H9 (cell line): ENCODE measurements around the gene RBFOX2. TPM values are rescaled to one million over a fixed set of nuclear protein-coding genes. Genes with fewer than 3 reads are reported as not detected.

Experiments
- DNase-seq: peaks from one replicate; pipeline ENCODE4 v3.0.0-alpha.2; 2017
- H2AFZ ChIP-seq: one replicate; pipeline ENCODE4 v1.6.1; 2013; ENCODE audit warnings: mild to moderate bottlenecking, low read length, control low read depth, moderate library complexity
- H2AK5ac ChIP-seq: 2 replicates; pipeline ENCODE4 v1.6.1; 2013; ENCODE audit warnings: low read length, control low read depth, mixed read lengths; ENCODE audit not compliant: insufficient read length
- H2BK120ac ChIP-seq: one replicate; pipeline ENCODE4 v1.6.1; 2013; ENCODE audit warnings: low read depth, mild to moderate bottlenecking, low read length, control low read depth, inconsistent platforms; ENCODE audit not compliant: poor library complexity, severe bottlenecking
- H2BK12ac ChIP-seq: 2 replicates; pipeline ENCODE4 v1.6.1; 2013; ENCODE audit warnings: low read length, control low read depth, mixed read lengths, low read depth; ENCODE audit not compliant: insufficient read length
- H2BK15ac ChIP-seq: 2 replicates; pipeline ENCODE4 v1.6.1; 2013; ENCODE audit warnings: low read depth, low read length, control low read depth
- H2BK20ac ChIP-seq: one replicate; pipeline ENCODE4 v1.6.1; 2013; ENCODE audit warnings: low read depth, mild to moderate bottlenecking, low read length, control low read depth, inconsistent platforms; ENCODE audit not compliant: poor library complexity, severe bottlenecking
- H2BK5ac ChIP-seq: 2 replicates; pipeline ENCODE4 v1.6.1; 2013; ENCODE audit warnings: low read length, control low read depth, mixed read lengths; ENCODE audit not compliant: insufficient read length
- H3K14ac ChIP-seq: 2 replicates; pipeline ENCODE4 v1.6.1; 2013; ENCODE audit warnings: low read length, control low read depth; ENCODE audit not compliant: insufficient read depth
- H3K18ac ChIP-seq: 2 replicates; pipeline ENCODE4 v1.6.1; 2013; ENCODE audit warnings: low read depth, mild to moderate bottlenecking, mixed read lengths, low read length, control low read depth; ENCODE audit not compliant: insufficient read length
- H3K23ac ChIP-seq: 2 replicates; pipeline ENCODE4 v1.6.1; 2013; ENCODE audit warnings: low read length, control low read depth, mixed read lengths, low read depth; ENCODE audit not compliant: insufficient read length
- H3K23me2 ChIP-seq: 2 replicates; pipeline ENCODE4 v1.6.1; 2013; ENCODE audit warnings: low read depth, mild to moderate bottlenecking, mixed read lengths, low read length, control low read depth; ENCODE audit not compliant: insufficient read length, poor library complexity, severe bottlenecking
- H3K27ac ChIP-seq: 2 replicates; pipeline ENCODE4 v1.5.1; 2013; ENCODE audit warnings: low read length, control low read depth, mixed read lengths, low read depth; ENCODE audit not compliant: insufficient read length
- H3K27me3 ChIP-seq: 2 replicates; pipeline ENCODE4 v1.6.1; 2013; ENCODE audit warnings: low read length, control low read depth, inconsistent platforms; ENCODE audit not compliant: insufficient read depth
- H3K4ac ChIP-seq: 2 replicates; pipeline ENCODE4 v1.6.1; 2013; ENCODE audit warnings: low read depth, mild to moderate bottlenecking, control low read depth, inconsistent platforms, low read length, moderate library complexity
- H3K4me1 ChIP-seq: 2 replicates; pipeline ENCODE4 v1.6.1; 2013; ENCODE audit warnings: low read length, control low read depth, inconsistent platforms; ENCODE audit not compliant: insufficient read depth
- H3K4me2 ChIP-seq: 2 replicates; pipeline ENCODE4 v1.6.1; 2013; ENCODE audit warnings: low read length, control low read depth, mixed read lengths; ENCODE audit not compliant: insufficient read length, insufficient read depth
- H3K56ac ChIP-seq: 2 replicates; pipeline ENCODE4 v1.6.1; 2013; ENCODE audit warnings: low read depth, mild to moderate bottlenecking, mixed read lengths, low read length, control low read depth; ENCODE audit not compliant: insufficient read length
- H3K79me1 ChIP-seq: 2 replicates; pipeline ENCODE4 v1.6.1; 2013; ENCODE audit warnings: low read depth, mild to moderate bottlenecking, moderate library complexity, low read length, control low read depth, inconsistent platforms; ENCODE audit not compliant: insufficient read depth, poor library complexity, severe bottlenecking
- H3K79me2 ChIP-seq: 2 replicates; pipeline ENCODE4 v1.6.1; 2013; ENCODE audit warnings: low read length, control low read depth, inconsistent platforms; ENCODE audit not compliant: insufficient read depth
- H3K9ac ChIP-seq: 2 replicates; pipeline ENCODE4 v1.6.1; 2013; ENCODE audit warnings: low read length, control low read depth, mixed read lengths; ENCODE audit not compliant: insufficient read length; ENCODE audit errors: extremely low read depth
- H3K9me3 ChIP-seq: one replicate; pipeline ENCODE4 v1.6.1; 2013; ENCODE audit warnings: low read depth, low read length, inconsistent platforms; ENCODE audit not compliant: control insufficient read depth
- H3T11ph ChIP-seq: one replicate; pipeline ENCODE4 v1.6.1; 2013; ENCODE audit warnings: mild to moderate bottlenecking, low read length, control low read depth, inconsistent platforms
- H4K20me1 ChIP-seq: one replicate; pipeline ENCODE4 v1.6.1; 2013; ENCODE audit not compliant: control insufficient read depth, insufficient read length, insufficient read depth
- H4K5ac ChIP-seq: 2 replicates; pipeline ENCODE4 v1.6.1; 2013; ENCODE audit warnings: low read depth, mild to moderate bottlenecking, mixed read lengths, low read length, control low read depth; ENCODE audit not compliant: insufficient read length
- H4K8ac ChIP-seq: replicated peaks from 2 replicates; pipeline ENCODE4 v1.6.1; 2013; ENCODE audit warnings: low read length, control low read depth, mixed read lengths, low read depth; ENCODE audit not compliant: insufficient read length
- H4K91ac ChIP-seq: 2 replicates; pipeline ENCODE4 v1.6.1; 2013; ENCODE audit warnings: low read depth, mild to moderate bottlenecking, moderate library complexity, mixed read lengths, low read length, control low read depth; ENCODE audit not compliant: insufficient read length
- H3K27ac Mint-ChIP-seq, 3 experiments: 2 replicates in 2 of 3; 3 replicates in 1 of 3; pipeline ENCODE4 v1.8.0; 2020 to 2021; ENCODE audit warnings: mixed read lengths in 3 of 3, mild to moderate bottlenecking in 1 of 3, moderate library complexity in 1 of 3
- H3K27me3 Mint-ChIP-seq: 2 replicates; pipeline ENCODE4 v1.8.0; 2021; ENCODE audit warnings: low read depth, mild to moderate bottlenecking, moderate library complexity, mixed read lengths
- H3K36me3 Mint-ChIP-seq, 3 experiments: 2 replicates in 2 of 3; 3 replicates in 1 of 3; pipeline ENCODE4 v1.8.0; 2020 to 2021; ENCODE audit warnings: low read depth in 3 of 3, mixed read lengths in 3 of 3; ENCODE audit not compliant: insufficient read depth in 1 of 3
- H3K4me1 Mint-ChIP-seq, 2 experiments: 2 replicates each; pipeline ENCODE4 v1.8.0; 2020; ENCODE audit warnings: mixed read lengths in 2 of 2
- H3K4me3 Mint-ChIP-seq, 2 experiments: 2 replicates in 1 of 2; 3 replicates in 1 of 2; pipeline ENCODE4 v1.8.0; 2020 to 2021; ENCODE audit warnings: mild to moderate bottlenecking in 2 of 2, mixed read lengths in 2 of 2, moderate library complexity in 1 of 2
- H3K9me3 Mint-ChIP-seq, 2 experiments: 2 replicates in 1 of 2; 3 replicates in 1 of 2; pipeline ENCODE4 v1.8.0; 2020; ENCODE audit warnings: mild to moderate bottlenecking in 2 of 2, mixed read lengths in 2 of 2, moderate library complexity in 1 of 2
- WGBS: extraction: QIAGEN DNeasy Blood & Tissue Kit; methylation state at CpG from one replicate; pipeline ENCODE4 v1.1.7; 2013; ENCODE audit warnings: missing lambda C conversion rate, low lambda C conversion rate, mixed read lengths; ENCODE audit not compliant: insufficient read length; ENCODE audit errors: extremely low coverage; 5-methylcytosine and 5-hydroxymethylcytosine counted together
- total RNA-seq: library from RNA; stranded (reverse); gene quantifications from 2 replicates; pipeline ENCODE4 v1.2.1, GENCODE V29; 2021
- TF ChIP-seq, protein P1 (sequence below): fragments of 200-600 bp; sonication (generic); conservative IDR thresholded peaks from 3 replicates; pipeline ENCODE4 v1.8.0; 2021; ENCODE audit warnings: antibody characterized with exemption, mild to moderate bottlenecking

Gene RBFOX2
- total RNA-seq, 1 experiment from 2014 or later = 84.7 TPM

DNA sequence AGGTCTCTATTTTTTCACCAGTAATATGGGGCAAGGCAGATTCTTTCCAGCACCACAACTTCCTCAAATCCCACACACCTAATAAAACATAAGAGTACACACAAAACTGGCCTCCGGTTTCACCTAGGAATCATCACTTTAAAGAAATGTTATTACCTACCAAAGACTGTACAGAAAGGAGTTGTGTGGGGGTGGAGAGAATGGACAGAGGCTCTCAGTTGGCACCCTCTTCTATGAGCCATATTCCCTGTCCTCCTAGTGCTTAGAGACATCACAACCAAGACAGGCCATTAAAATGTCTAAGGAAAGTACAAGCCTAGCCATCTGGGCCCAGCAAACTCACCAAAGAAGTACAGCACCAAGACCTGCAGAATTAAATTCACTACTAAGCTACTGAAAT lies 56.1 kb downstream of the RBFOX2 start:
- peak overlapping the region in 2 of 3 experiments; percentile 11 to 77; a peak in 4 of 7 replicates for H3K27ac Mint-ChIP-seq
- no peaks in the 10 kb centered on the region for H3K27me3 Mint-ChIP-seq
- H3K79me1 ChIP-seq = no peaks in the 10 kb centered on the region
- no peak overlapping the region for H3K4ac ChIP-seq
- H3K56ac ChIP-seq = no peak overlapping the region
- no peak overlapping the region for H3K4me2 ChIP-seq
- H4K91ac ChIP-seq = no peak overlapping the region
- H2BK5ac ChIP-seq = no peak overlapping the region
- peaks cover 45 to 52% of the 10 kb centered on the region in 2 experiments for H3K4me1 Mint-ChIP-seq
- no CpG with 5 or more reads among the region's 1 CpG for WGBS
- H2BK15ac ChIP-seq = no peak overlapping the region
- H2BK20ac ChIP-seq = no peak overlapping the region
- no peak for DNase-seq
- no peak overlapping the region for H3K14ac ChIP-seq
- H3K18ac ChIP-seq = no peak overlapping the region
- no peak overlapping the region for H4K5ac ChIP-seq
- H3K23me2 ChIP-seq = no peaks in the 10 kb centered on the region
- H4K20me1 ChIP-seq = no peaks in the 10 kb centered on the region
- H3K4me1 ChIP-seq = no peaks in the 10 kb centered on the region; the same call in none of the 2 replicates
- no peaks in the 10 kb centered on the region; a peak in 1 of 5 replicates for H3K9me3 Mint-ChIP-seq
- no peaks in the 10 kb centered on the region for H3K27me3 ChIP-seq
- H3K9me3 ChIP-seq = no peaks in the 10 kb centered on the region
- H2BK120ac ChIP-seq = no peak overlapping the region
- no peaks in the 10 kb centered on the region for H3K36me3 Mint-ChIP-seq
- H3K79me2 ChIP-seq = peaks cover 3% of the 10 kb centered on the region; the same call in 1 of the 2 replicates
- H2AFZ ChIP-seq = no peak overlapping the region
- TF ChIP-seq, protein P1, sequence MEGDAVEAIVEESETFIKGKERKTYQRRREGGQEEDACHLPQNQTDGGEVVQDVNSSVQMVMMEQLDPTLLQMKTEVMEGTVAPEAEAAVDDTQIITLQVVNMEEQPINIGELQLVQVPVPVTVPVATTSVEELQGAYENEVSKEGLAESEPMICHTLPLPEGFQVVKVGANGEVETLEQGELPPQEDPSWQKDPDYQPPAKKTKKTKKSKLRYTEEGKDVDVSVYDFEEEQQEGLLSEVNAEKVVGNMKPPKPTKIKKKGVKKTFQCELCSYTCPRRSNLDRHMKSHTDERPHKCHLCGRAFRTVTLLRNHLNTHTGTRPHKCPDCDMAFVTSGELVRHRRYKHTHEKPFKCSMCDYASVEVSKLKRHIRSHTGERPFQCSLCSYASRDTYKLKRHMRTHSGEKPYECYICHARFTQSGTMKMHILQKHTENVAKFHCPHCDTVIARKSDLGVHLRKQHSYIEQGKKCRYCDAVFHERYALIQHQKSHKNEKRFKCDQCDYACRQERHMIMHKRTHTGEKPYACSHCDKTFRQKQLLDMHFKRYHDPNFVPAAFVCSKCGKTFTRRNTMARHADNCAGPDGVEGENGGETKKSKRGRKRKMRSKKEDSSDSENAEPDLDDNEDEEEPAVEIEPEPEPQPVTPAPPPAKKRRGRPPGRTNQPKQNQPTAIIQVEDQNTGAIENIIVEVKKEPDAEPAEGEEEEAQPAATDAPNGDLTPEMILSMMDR = no peak
- no peak overlapping the region for H3K4me3 Mint-ChIP-seq
- no peak overlapping the region for H2BK12ac ChIP-seq
- no peak overlapping the region for H3T11ph ChIP-seq
- H4K8ac ChIP-seq = no peak overlapping the region
- H3K27ac ChIP-seq = no peak overlapping the region
- no peak overlapping the region for H3K9ac ChIP-seq
- no peak overlapping the region for H3K23ac ChIP-seq
- no peak overlapping the region for H2AK5ac ChIP-seq
